IMR-90 (cell line): ENCODE results near the gene LPCAT2. TPM values are rescaled to one million over a fixed set of nuclear protein-coding genes. Genes with fewer than 3 reads are reported as not detected.

Experiments
- ATAC-seq: fragments of 200-7000 bp; cut with Tn5 transposase; 2 replicates; pipeline ENCODE4 v1.9.1; 2020; ENCODE audit warnings: low read depth, mild to moderate bottlenecking, moderate library complexity
- BruUV-seq: library from RNA; stranded (reverse); fragments of 400-500 nt; replicated peaks from 2 replicates; lab custom pipeline; 2021; lab: Mats Ljungman, UMichigan
- CTCF ChIA-PET: fragments of 300-600 bp; formaldehyde crosslinking; extraction: SDS; loops from one replicate; lab custom pipeline; 2021; ENCODE audit warnings: antibody characterized with exemption; lab: Yijun Ruan, JAX
- POLR2A ChIA-PET: fragments of 300-600 bp; sonication (Branson Sonifier 250); formaldehyde crosslinking; loops from one replicate; lab custom pipeline; 2022; ENCODE audit warnings: antibody characterized with exemption; ENCODE audit not compliant: unreplicated experiment; lab: Charles Lee
- DNase-seq: peaks from one replicate; pipeline ENCODE4 v3.0.0; 2013
- H2AFZ ChIP-seq: replicated peaks from 2 replicates; pipeline ENCODE3; 2013; ENCODE audit warnings: low read length, mild to moderate bottlenecking; ENCODE audit not compliant: poor library complexity
- H2AK5ac ChIP-seq: 2 replicates; pipeline ENCODE4 v1.6.1; 2013; ENCODE audit warnings: low read depth, low read length, inconsistent platforms
- H2AK9ac ChIP-seq: replicated peaks from 2 replicates; pipeline ENCODE3; 2013; ENCODE audit warnings: mild to moderate bottlenecking, low read depth, low read length, moderate library complexity; ENCODE audit not compliant: poor library complexity
- H2BK120ac ChIP-seq: 2 replicates; pipeline ENCODE4 v1.6.1; 2013; ENCODE audit warnings: low read depth, low read length, inconsistent platforms
- H2BK15ac ChIP-seq: 3 replicates; pipeline ENCODE4 v1.6.1; 2013; ENCODE audit warnings: low read depth, low read length, inconsistent platforms
- H2BK20ac ChIP-seq: 2 replicates; pipeline ENCODE4 v1.6.1; 2013; ENCODE audit warnings: low read depth, mild to moderate bottlenecking, inconsistent platforms, low read length, moderate library complexity
- H2BK5ac ChIP-seq: 2 replicates; pipeline ENCODE4 v1.6.1; 2013; ENCODE audit warnings: mild to moderate bottlenecking, low read depth, low read length, inconsistent platforms; ENCODE audit not compliant: poor library complexity, severe bottlenecking
- H3K14ac ChIP-seq: replicated peaks from 2 replicates; pipeline ENCODE4 v1.6.1; 2013; ENCODE audit warnings: low read depth, low read length, inconsistent platforms
- H3K18ac ChIP-seq: 2 replicates; pipeline ENCODE4 v1.6.1; 2013; ENCODE audit warnings: low read depth, low read length, control low read depth
- H3K23ac ChIP-seq: 2 replicates; pipeline ENCODE4 v1.6.1; 2013; ENCODE audit warnings: low read depth, low read length, inconsistent platforms
- H3K27ac ChIP-seq: 2 replicates; pipeline ENCODE4 v1.5.1; 2013; ENCODE audit warnings: mild to moderate bottlenecking, control low read depth, low read length; ENCODE audit not compliant: insufficient read depth
- H3K27me3 ChIP-seq: 2 replicates; pipeline ENCODE4 v1.6.1; 2013; ENCODE audit warnings: low read length; ENCODE audit not compliant: control insufficient read depth, insufficient read depth
- H3K36me3 ChIP-seq: 2 replicates; pipeline ENCODE4 v1.6.1; 2013; ENCODE audit warnings: low read length, mixed read lengths; ENCODE audit not compliant: control insufficient read depth, insufficient read depth
- H3K4ac ChIP-seq: 2 replicates; pipeline ENCODE4 v1.6.1; 2013; ENCODE audit warnings: low read depth, low read length, inconsistent platforms
- H3K4me1 ChIP-seq: 2 replicates; pipeline ENCODE4 v1.6.1; 2013; ENCODE audit warnings: low read length, mixed read lengths; ENCODE audit not compliant: control insufficient read depth, insufficient read depth
- H3K4me2 ChIP-seq: 2 replicates; pipeline ENCODE4 v1.6.1; 2013; ENCODE audit warnings: low read depth, mild to moderate bottlenecking, control low read depth, low read length, moderate library complexity
- H3K4me3 ChIP-seq: 2 replicates; pipeline ENCODE4 v1.5.1; 2013; ENCODE audit warnings: low read depth, mild to moderate bottlenecking, control low read depth, low read length, moderate library complexity; ENCODE audit not compliant: insufficient read depth
- H3K56ac ChIP-seq: 2 replicates; pipeline ENCODE4 v1.6.1; 2013; ENCODE audit warnings: low read length, inconsistent platforms; ENCODE audit not compliant: insufficient read depth; ENCODE audit errors: extremely low read depth
- H3K79me1 ChIP-seq, 2 experiments: 2 replicates each; pipeline ENCODE4 v1.6.1; 2013; ENCODE audit warnings: low read length in 2 of 2, inconsistent platforms in 1 of 2, low read depth in 1 of 2
- H3K9ac ChIP-seq: 2 replicates; pipeline ENCODE4 v1.6.1; 2013; ENCODE audit warnings: low read depth, low read length, control low read depth
- H3K9me1 ChIP-seq: 2 replicates; pipeline ENCODE4 v1.6.1; 2013; ENCODE audit warnings: low read length, inconsistent platforms; ENCODE audit not compliant: insufficient read depth
- H3K9me3 ChIP-seq: 2 replicates; pipeline ENCODE4 v1.6.1; 2013; ENCODE audit warnings: low read length; ENCODE audit not compliant: control insufficient read depth, insufficient read depth
- H4K20me1 ChIP-seq: 2 replicates; pipeline ENCODE4 v1.6.1; 2013; ENCODE audit warnings: low read length, inconsistent platforms; ENCODE audit not compliant: insufficient read depth
- H4K5ac ChIP-seq: 2 replicates; pipeline ENCODE4 v1.6.1; 2013; ENCODE audit warnings: mild to moderate bottlenecking, low read depth, low read length, control low read depth
- H4K8ac ChIP-seq, 2 experiments: 2 replicates each; pipeline ENCODE4 v1.6.1; 2013; ENCODE audit warnings: low read depth in 2 of 2, low read length in 2 of 2, control low read depth in 1 of 2, inconsistent platforms in 1 of 2
- H4K91ac ChIP-seq: 2 replicates; pipeline ENCODE4 v1.6.1; 2013; ENCODE audit warnings: low read depth, low read length, inconsistent platforms; ENCODE audit not compliant: insufficient read depth
- CEBPB ChIP-seq: IDR thresholded peaks from 2 replicates; pipeline ENCODE4 v1.6.1; 2012; ENCODE audit warnings: low read depth, low read length, improper control_type of control experiment
- ELK1 ChIP-seq: fragments of 150-350 bp; IDR thresholded peaks from 2 replicates; pipeline ENCODE4 v1.6.1; 2016; ENCODE audit warnings: low read depth, mild to moderate bottlenecking, low read length, moderate library complexity, borderline replicate concordance
- POLR2A ChIP-seq: IDR thresholded peaks from 2 replicates; pipeline ENCODE4 v1.6.1; 2012; ENCODE audit warnings: mild to moderate bottlenecking, low read depth, low read length
- RCOR1 ChIP-seq: IDR thresholded peaks from 2 replicates; pipeline ENCODE4 v1.6.1; 2012; ENCODE audit warnings: mild to moderate bottlenecking, low read length, improper control_type of control experiment; ENCODE audit not compliant: insufficient replicate concordance
- USF2 ChIP-seq: fragments of 150-350 bp; IDR thresholded peaks from 2 replicates; pipeline ENCODE4 v1.6.1; 2017; ENCODE audit warnings: mild to moderate bottlenecking, antibody characterized with exemption, low read length, low read depth
- WGBS, 2 experiments: methylation state at CpG; one replicate each; pipeline versions ENCODE4 v1.1.5 to v1.1.7; 2013; ENCODE audit warnings: missing lambda C conversion rate in 2 of 2; ENCODE audit not compliant: insufficient read length in 1 of 2; ENCODE audit errors: extremely low coverage in 2 of 2; 5-methylcytosine and 5-hydroxymethylcytosine counted together
- dilution Hi-C: fragments of 300-500 bp; cut with HindIII; formaldehyde crosslinking; loops from one replicate; pipeline ENCODE4 v1.14.3; 2018; ENCODE audit warnings: low sequenced_read_pairs; ENCODE audit not compliant: unreplicated experiment
- in situ Hi-C: fragments of 300-500 bp; cut with MboI; formaldehyde crosslinking; loops from 3 replicates; pipeline ENCODE4 v1.14.3; 2019; ENCODE audit warnings: low sequenced_read_pairs, inconsistent platforms, mixed read lengths
- intact Hi-C: fragments of 100-400 bp; cut with micrococcal nuclease; formaldehyde crosslinking; loops from 2 replicates; pipeline ENCODE4 v1.10.0; 2022
- polyA plus RNA-seq, 3 experiments: library from polyadenylated mRNA; depleted of rRNA; stranded (reverse); fragments of >200 nt; gene quantifications; 2 replicates each; pipeline ENCODE4 v1.2.3, GENCODE V29; 2012; ENCODE audit warnings: low replicate concordance in 1 of 3
- total RNA-seq: library from RNA; depleted of rRNA; stranded (reverse); fragments of >200 nt; gene quantifications from 2 replicates; pipeline ENCODE4 v1.2.3, GENCODE V29; 2012

Gene LPCAT2
- total and polyA plus RNA-seq, 2 of the 4 experiments (the other 2 are of a cell fraction) = 8.6 to 8.7 TPM

- no peak for DNase-seq
- no peaks in the 10 kb centered on the region for H3K79me1 ChIP-seq
- H3K9me1 ChIP-seq = no peaks in the 10 kb centered on the region
- peak; percentile 39; the same call in 1 of the 2 replicates for TF ChIP-seq USF2
- no peak for TF ChIP-seq POLR2A
- TF ChIP-seq ELK1 = no peak
- no peak for TF ChIP-seq CEBPB
- TF ChIP-seq RCOR1 = no peak
- POLR2A ChIA-PET = no interaction called here
- BruUV-seq = no TSS peak
- no peaks in the 10 kb centered on the region; the same call in 1 of the 2 replicates for H3K9me3 ChIP-seq
- H3K36me3 ChIP-seq = no peaks in the 10 kb centered on the region
- H3K18ac ChIP-seq = no peak overlapping the region
- H3K56ac ChIP-seq = no peak overlapping the region
- intact Hi-C loops (no loop called here), in situ Hi-C loops (no loop called here), dilution Hi-C loops (no loop called here)
- 46% methylated on average over 2 of the region's 6 CpGs; no CpG with 5 or more reads in 1 of the 2 experiments for WGBS, 2 experiments
- no peak overlapping the region for H3K14ac ChIP-seq
- ATAC-seq = no peak
- H2BK120ac ChIP-seq = no peak overlapping the region
- no peak overlapping the region for H3K4me3 ChIP-seq
- no peak overlapping the region for H2BK15ac ChIP-seq
- H3K9ac ChIP-seq = no peak overlapping the region
- H2BK20ac ChIP-seq = no peak overlapping the region
- H3K27ac ChIP-seq = no peak overlapping the region
- H3K27me3 ChIP-seq = peaks cover 13% of the 10 kb centered on the region
- H3K4me2 ChIP-seq = no peak overlapping the region
- no peaks in the 10 kb centered on the region for H4K20me1 ChIP-seq
- H3K4me1 ChIP-seq = no peaks in the 10 kb centered on the region
- H3K4ac ChIP-seq = no peak overlapping the region
- no peak overlapping the region for H2AK9ac ChIP-seq
- CTCF ChIA-PET = no interaction called here
- no peak overlapping the region for H4K5ac ChIP-seq
- no peak overlapping the region for H2AK5ac ChIP-seq
- no peak overlapping the region for H4K91ac ChIP-seq
- no peak overlapping the region for H4K8ac ChIP-seq
- no peak overlapping the region for H2BK5ac ChIP-seq
- no peak overlapping the region for H3K23ac ChIP-seq
- H2AFZ ChIP-seq = no peak overlapping the region
These were observed 119.6 kb downstream of the LPCAT2 start for GRCh38 chr16:55628306-55628968.
